GOT3 (cell line): ENCODE data around the gene ANKLE1.
A peak's percentile ranks its signal among the peaks of the same experiment; 100 is the strongest.

Experiments used
- DNase-seq: peaks from one replicate; lab custom pipeline; 2025; ENCODE audit warnings: mixed read lengths; lab: John Stamatoyannopoulos, UW

The ANKLE1 gene

GRCh38 chr19:17307876-17308377 is 26.2 kb downstream of the ANKLE1 start:
- no peak for DNase-seq

- peak; percentile 95 for DNase-seq
Observed at GRCh38 chr19:17309198-17309964, 27.7 kb downstream of the ANKLE1 start, which contains the start of gene DDA1. TSS of gene DDA1 (plus strand) at chr19:17309563. CDS start at chr19:17309655, 92 bp downstream.

GRCh38 chr19:17309965-17310461 is 28.3 kb downstream of the ANKLE1 start:
- no peak for DNase-seq

GRCh38 chr19:17311455-17312188 is 29.9 kb downstream of the ANKLE1 start:
- no peak for DNase-seq

- no peak for DNase-seq
Observed at GRCh38 chr19:17312189-17313113, 30.8 kb downstream of the ANKLE1 start.

- no peak for DNase-seq
Observed at GRCh38 chr19:17314007-17314593, 32.4 kb downstream of the ANKLE1 start.

- DNase-seq = no peak
Observed at GRCh38 chr19:17318966-17319365, 37.3 kb downstream of the ANKLE1 start.

- no peak for DNase-seq
Observed at GRCh38 chr19:17319473-17320238, 38.0 kb downstream of the ANKLE1 start.

- DNase-seq = no peak
Observed at GRCh38 chr19:17320435-17320834, 38.7 kb downstream of the ANKLE1 start.

- DNase-seq = no peak
Observed at GRCh38 chr19:17321655-17322489, 40.2 kb downstream of the ANKLE1 start.

GRCh38 chr19:17322854-17323253 is 41.2 kb downstream of the ANKLE1 start:
- no peak for DNase-seq

GRCh38 chr19:17323300-17323963 is 41.7 kb downstream of the ANKLE1 start:
- no peak for DNase-seq

- no peak for DNase-seq
Observed at GRCh38 chr19:17323964-17324332, 42.2 kb downstream of the ANKLE1 start.

- DNase-seq = no peak
Observed at GRCh38 chr19:17324357-17325114, 42.8 kb downstream of the ANKLE1 start.

GRCh38 chr19:17325133-17325532 is 43.4 kb downstream of the ANKLE1 start:
- no peak for DNase-seq

- no peak for DNase-seq
Observed at GRCh38 chr19:17325881-17326594, 44.3 kb downstream of the ANKLE1 start.

GRCh38 chr19:17326595-17326966 is 44.9 kb downstream of the ANKLE1 start:
- no peak for DNase-seq
